Glomerular visceral epithelial cell (primary cell): ENCODE measurements around the gene TMEM170B.
"Not testable (repeated sequence)": the region's sequence is repeated elsewhere in the genome, so short reads cannot be mapped to it uniquely, and the experiment has no call there.

ENCODE experiments used
- DNase-seq: peaks from one replicate; pipeline ENCODE4 v3.0.0-alpha.2; 2016; ENCODE audit errors: extremely low spot score

Gene TMEM170B

DNA sequence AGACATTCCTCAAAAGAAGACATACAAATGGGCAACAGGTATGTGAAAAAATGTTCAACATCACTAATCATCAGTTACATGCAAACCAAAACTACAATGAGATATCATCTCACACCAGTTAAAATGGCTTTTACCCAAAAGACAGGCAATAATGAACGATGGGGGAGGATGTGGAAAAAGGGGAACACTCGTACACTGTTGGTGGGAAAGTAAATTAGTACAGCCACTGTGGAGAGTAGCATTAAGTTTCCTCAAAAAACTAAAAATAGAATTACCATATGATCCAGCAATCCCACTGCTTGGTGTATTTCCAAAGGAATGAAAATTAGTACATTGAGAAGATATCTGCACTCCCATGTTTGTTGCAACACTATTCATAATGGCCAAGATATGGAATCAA is 8.6 kb upstream of the TMEM170B start:
- DNase-seq = no peak

DNA sequence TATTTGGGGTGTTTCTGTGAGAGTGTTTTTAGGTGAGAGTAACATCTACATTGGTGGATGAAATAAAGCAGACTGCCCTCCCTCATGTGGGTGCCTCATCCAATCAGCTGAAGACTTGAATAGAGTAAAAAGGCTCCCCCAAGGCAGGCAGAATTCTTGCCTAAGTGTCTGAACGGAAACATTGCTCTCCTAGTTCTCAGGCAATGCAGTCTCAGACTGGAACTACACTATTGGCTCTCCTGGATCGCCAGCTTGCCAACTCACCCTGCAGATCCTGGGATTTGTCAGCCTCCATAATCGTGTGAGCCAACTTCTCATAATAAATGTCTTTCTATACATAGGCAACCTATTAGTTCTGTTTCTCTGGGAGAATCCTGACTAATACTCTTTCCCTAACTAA is 5.5 kb upstream of the TMEM170B start:
- no peak for DNase-seq

DNA sequence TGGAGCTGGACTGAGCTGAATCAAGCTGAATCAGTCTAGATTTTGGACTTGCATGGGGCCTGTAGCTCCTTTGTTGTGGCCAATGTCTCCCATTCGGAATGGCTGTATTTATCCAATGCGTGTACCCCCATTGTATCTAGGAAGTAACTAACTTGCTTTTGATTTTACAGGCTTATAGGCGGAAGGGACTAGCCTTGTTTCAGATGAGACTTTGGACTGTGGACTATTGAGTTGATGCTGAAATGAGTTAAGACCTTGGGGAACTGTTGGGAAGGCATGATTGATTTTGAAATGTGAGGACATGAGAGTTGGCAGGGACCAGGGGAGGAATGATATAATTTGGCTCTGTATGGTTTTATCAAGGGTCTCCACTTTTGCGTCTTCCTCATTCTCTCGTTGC is 3.0 kb upstream of the TMEM170B start:
- DNase-seq = no peak

DNA sequence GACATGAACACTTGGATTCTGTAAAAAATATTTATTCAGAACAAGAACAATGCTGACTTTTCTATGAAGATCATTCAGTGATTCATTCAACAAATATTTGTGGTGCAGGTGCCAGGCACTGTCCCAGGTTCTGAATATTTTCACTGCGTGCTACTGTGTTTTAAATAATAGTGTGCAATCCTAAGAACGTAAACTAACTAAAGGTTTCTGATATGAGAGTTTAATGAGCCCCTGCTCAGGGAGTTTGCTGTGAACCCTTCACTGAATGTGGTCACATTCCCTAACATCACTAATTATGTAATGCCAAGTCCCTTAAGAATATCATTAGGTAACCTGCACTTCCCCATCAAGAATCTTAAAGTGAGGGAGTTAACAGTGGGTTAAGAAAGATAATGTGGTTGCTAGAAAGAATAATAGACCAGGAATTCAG is 1.7 kb upstream of the TMEM170B start:
- peak; percentile 60 for DNase-seq

GRCh38 chr6:11536795-11537194 is 754 bp upstream of the TMEM170B start:
- DNase-seq = no peak

- peak; percentile 23 for DNase-seq
Observed at GRCh38 chr6:11538052-11538818, 686 bp downstream of the TMEM170B start.

- DNase-seq = no peak
Observed at GRCh38 chr6:11538819-11539468, 1.4 kb downstream of the TMEM170B start.

GRCh38 chr6:11542863-11543262 is 5.3 kb downstream of the TMEM170B start:
- DNase-seq = no peak

DNA sequence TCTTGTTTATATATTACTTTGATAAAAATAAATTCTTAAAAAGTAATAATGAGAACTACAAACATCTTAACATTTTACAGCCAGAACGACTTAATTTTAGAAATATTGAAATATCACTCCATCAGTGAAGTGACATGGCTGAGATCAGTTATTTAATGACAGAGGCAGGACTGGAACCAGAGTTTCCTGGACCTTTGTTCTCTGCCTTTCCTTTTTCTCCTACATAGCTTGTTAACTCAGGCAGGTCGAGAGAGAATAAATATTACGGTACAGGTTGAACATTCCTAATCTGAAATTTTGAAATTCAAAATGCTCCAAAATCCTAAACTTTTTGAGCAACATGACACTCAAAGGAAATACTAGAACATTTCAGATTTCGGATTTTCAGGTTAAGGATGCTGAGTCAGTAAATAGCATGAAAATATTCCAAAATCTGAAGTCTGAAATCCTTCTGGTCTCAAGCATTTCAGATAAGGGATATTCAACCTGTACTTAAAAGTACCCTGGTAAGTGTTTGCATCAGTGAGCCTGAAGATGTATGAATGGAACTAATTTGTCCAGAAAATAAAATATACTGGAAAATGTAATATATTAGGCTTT is 6.5 kb downstream of the TMEM170B start:
- no peak for DNase-seq

DNA sequence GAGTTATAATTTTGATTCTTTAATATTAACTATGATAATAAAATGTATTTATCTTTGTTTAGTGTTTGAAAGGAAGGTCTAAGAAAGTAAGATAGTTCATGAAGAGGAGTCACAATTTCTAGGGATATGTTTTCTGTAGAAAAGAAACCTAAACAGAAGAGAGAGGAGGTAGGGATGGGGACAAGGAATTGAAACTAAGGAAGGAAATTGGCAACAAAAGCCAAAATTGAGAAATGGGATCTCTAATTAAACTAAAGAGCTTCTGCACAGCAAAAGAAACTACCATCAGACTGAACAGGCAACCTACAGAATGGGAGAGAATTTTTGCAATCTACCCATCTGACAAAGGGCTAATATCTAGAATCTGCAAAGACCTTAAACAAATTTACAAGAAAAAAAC is 10.3 kb downstream of the TMEM170B start:
- not testable (repeated sequence) for DNase-seq

DNA sequence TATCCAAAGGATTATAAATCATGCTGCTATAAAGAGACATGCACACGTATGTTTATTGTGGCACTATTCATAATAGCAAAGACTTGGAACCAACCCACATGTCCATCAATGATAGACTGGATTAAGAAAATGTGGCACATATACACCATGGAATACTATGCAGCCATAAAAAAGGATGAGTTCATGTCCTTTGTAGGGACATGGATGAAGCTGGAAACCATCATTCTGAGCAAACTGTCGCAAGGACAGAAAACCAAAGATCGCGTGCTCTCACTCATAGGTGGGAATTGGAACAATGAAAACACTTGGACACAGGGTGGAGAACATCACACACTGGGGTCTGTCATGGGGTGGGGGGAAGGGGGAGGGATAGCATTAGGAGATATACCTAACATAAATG is 11.0 kb downstream of the TMEM170B start:
- DNase-seq = not testable (repeated sequence)

DNA sequence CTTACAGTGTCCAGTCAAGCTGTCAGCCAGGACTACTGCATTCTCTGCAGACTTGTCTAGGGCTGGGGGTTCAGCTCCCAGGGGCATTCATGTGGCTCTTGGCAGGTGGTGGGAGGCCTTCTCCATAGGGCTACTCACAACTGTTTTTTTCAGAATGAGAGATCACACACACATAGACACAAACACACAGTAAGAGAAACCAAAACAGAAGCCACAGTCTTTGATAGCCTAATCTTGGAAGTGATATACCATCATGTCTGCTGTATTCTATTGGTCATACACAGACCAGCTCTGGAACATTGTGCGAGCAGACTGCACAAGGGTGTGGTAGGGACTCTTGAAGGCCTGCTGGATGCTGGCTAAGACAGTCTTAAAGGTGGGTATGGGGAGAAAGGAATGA is 13.5 kb downstream of the TMEM170B start:
- DNase-seq = no peak

- DNase-seq = no peak
Observed at GRCh38 chr6:11552442-11552841, 14.9 kb downstream of the TMEM170B start.

GRCh38 chr6:11553824-11554223 is 16.3 kb downstream of the TMEM170B start:
- no peak for DNase-seq

DNA sequence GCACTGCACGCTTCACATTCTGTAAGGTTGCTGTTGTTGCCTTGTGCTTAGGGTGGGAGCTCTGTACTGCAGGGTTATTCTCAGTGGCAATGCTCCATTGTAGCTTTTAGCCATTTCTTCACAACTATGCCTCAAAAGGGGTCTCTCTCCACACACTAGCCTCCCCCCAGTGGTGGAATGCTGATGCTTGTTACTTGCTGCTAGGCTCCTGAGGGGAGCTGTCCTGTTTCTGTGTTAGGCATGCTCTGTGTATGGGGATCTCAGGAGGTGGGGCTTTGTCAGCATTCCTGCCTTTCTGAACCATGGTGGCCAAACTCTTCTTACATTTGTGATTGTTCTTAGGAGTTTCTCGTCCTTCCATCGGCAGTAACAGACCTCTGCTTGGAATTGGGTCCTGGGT is 18.8 kb downstream of the TMEM170B start:
- DNase-seq = no peak

DNA sequence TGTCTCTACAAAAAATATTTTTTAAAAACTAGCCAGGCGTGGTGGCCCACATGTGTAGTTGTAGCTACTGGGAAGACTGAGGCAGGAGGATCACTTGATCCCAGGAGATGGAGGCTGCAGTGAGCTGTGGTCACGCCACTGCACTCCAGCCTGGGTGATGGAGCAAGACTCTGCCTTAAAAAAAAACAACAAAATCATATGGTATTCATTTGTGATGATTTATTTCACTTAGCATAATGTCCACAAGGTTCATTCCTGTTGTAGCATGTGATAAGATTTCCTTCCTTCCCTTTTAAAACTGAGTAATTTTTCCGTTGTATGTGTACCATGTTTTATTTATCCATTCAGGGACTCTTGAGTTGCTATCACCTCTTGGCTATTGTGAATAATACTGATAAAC is 26.2 kb downstream of the TMEM170B start:
- DNase-seq = no peak

- no peak for DNase-seq
Observed at GRCh38 chr6:11566609-11567008, 29.1 kb downstream of the TMEM170B start.

DNA sequence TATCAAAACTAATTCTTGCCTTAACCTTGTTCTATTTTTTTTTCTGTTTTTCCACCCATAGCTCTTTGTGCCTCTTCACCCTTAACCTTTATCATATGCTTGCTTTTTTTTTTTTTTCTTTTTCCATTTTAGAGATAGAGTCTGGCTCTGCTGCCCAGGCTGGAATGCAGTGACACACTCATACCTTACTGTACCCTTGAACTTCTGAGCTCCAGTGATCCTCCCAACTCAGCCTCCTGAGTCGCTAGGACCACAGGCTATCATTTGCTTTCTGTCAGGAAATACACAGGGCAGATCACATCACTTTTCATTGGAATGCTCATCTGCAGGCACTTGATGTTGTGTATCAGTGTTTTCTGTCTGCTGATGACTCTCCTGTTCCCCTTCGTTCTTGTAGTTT is 33.5 kb downstream of the TMEM170B start:
- DNase-seq = no peak

DNA sequence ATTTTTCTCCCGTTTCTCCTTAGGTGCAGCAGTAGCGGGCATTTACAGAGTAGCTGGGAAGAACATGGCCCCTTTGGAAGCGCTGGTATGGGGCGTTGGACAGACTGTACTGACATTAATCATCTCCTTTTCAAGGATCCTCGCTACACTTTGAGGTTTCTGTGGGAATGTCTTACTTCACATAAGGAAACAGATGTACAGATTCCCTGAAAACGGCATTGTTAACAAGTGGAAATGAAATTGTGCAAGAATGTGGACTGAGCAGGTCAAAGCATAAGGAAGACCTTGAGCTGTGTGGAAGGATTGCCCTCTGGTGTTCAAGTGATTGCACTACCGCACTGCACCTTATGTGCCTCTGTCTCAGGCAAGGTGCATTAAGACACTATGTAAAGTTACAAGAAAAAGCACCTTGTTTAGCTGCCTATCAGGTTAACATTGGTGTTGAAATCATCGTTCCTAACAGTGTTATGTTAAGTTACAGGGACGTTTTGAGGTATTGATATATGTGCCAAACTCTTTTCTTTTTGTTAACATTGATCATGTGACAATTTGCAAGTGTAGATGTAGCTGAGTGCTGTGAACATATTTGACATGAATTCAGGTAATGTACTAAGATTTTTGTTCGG is 38.0 kb downstream of the TMEM170B start:
- DNase-seq = peak; percentile 80

- no peak for DNase-seq
Observed at GRCh38 chr6:11580686-11581405, 43.3 kb downstream of the TMEM170B start.

DNA sequence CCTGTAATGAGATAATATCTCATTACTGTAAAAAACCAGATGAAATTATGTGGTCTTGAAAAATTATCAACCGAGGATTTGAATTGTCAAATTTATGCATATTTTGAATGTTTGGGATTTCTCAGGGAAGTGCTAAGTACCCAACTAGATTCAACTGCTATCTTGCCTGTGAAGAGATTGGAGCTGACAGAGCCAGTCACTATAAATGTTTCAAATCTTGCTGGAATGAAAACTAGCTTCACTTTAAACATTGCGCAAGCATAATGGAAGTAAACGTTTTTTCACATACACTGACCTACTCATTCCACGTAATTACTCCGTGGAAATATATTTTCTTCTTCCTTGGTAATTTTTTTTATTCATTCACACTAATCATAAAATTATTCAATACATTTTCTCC is 46.7 kb downstream of the TMEM170B start:
- no peak for DNase-seq

DNA sequence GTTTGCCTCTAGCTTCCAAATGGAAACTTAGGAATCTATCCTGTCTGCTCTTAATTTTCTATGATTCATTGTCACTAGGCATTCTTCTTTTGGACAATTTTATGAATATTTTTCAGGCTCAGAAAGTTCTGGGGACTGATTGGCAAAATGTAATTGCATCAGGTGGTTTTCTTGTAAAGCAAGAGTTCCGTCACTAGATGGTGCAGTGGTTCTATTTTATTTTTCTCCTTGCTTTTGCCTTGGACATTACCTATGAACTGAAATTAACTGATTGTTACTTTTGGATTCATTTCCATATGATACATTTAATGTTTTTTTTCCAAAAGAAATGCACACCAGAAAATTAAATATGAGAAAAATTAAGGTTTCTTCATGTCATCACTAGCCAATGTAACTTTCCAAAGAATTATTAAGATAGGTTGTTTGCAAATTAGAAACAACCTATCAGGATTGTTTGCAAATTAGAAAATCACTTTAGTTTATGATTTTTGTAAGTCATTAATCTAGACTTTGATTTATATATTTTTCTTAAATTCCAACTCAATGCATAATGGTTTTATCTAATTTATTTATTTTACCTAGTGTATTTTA is 48.0 kb downstream of the TMEM170B start:
- peak; percentile 61 for DNase-seq
